ENCODE measurements around the gene FGF12.

FGF12 gene

GRCh38 chr3:192409201-192409837 lies 318.0 kb downstream of the FGF12 start:
- in situ Hi-C loops (cut with HindIII; ENCODE audit: low pct_unique_long_range_greater_than_20kb, low sequenced_read_pairs), result no loop called here
- DNase-seq (ENCODE audit: low read depth in 1 of 2, low spot score in 1 of 2), result no peak
- TF ChIP-seq JUND (IDR thresholded peaks at IDR 0.05; ENCODE audit: low read depth), result no peak

GRCh38 chr3:192408647-192409200 lies 318.6 kb downstream of the FGF12 start:
- no peak for TF ChIP-seq JUND (IDR thresholded peaks at IDR 0.05; ENCODE audit: low read depth)
- in situ Hi-C loops (cut with HindIII; ENCODE audit: low pct_unique_long_range_greater_than_20kb, low sequenced_read_pairs), result no loop called here
- no peak for DNase-seq (ENCODE audit: low read depth in 1 of 2, low spot score in 1 of 2)

- no peak for TF ChIP-seq JUND (IDR thresholded peaks at IDR 0.05; ENCODE audit: low read depth)
- in situ Hi-C loops (cut with HindIII; ENCODE audit: low pct_unique_long_range_greater_than_20kb, low sequenced_read_pairs), result no loop called here
- DNase-seq (ENCODE audit: low read depth in 1 of 2, low spot score in 1 of 2), result no peak
These were observed 319.2 kb downstream of the FGF12 start for GRCh38 chr3:192408007-192408646.

- DNase-seq (ENCODE audit: low read depth in 1 of 2, low spot score in 1 of 2), result no peak
- TF ChIP-seq JUND (IDR thresholded peaks at IDR 0.05; ENCODE audit: low read depth), result no peak
- in situ Hi-C loops (cut with HindIII; ENCODE audit: low pct_unique_long_range_greater_than_20kb, low sequenced_read_pairs), result no loop called here
These were observed 327.6 kb downstream of the FGF12 start for GRCh38 chr3:192399767-192400166.

DNA sequence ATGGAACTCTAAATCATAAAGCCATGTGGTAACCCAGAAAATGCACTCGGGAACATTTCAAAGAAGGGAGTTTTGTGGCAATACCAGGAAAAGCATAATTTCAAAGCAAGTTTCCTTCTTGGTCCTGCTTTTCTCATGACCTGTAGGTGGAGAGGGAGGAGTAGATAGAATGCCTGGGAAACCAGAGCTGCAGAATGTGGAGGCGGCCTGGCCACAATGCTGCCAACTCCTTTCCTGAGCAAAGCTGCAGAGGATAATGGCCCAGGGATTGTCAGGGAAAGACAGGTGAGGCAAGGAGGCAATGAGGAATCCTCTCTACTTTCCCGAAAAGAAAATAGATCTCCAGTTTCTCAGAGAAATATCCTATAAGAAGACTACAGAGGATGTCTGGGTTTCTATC lies 330.3 kb downstream of the FGF12 start:
- TF ChIP-seq JUND (IDR thresholded peaks at IDR 0.05; ENCODE audit: low read depth), result no peak
- in situ Hi-C loops (cut with HindIII; ENCODE audit: low pct_unique_long_range_greater_than_20kb, low sequenced_read_pairs), result no loop called here
- DNase-seq (ENCODE audit: low read depth in 1 of 2, low spot score in 1 of 2), result no peak

DNA sequence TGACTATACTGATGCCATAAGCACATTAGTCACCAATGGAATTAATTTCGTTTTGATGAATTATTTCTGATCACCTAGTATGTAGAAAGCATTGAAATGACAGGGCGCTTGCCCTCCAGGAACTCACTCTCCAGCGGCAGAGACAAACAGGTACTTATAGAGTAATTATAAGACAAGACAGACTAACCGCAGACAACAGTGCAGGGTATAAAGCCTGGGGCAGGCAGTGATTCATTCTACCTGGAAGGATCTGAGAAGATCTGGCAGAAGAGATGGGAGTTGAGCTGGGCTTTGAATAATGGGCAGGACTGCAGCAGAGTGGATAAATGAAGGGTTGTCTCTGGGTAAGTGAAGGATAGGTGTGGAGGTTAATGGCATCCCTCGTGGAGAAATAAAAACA lies 331.8 kb downstream of the FGF12 start:
- in situ Hi-C loops (cut with HindIII; ENCODE audit: low pct_unique_long_range_greater_than_20kb, low sequenced_read_pairs), result no loop called here
- no peak for DNase-seq (ENCODE audit: low read depth in 1 of 2, low spot score in 1 of 2)
- TF ChIP-seq JUND (IDR thresholded peaks at IDR 0.05; ENCODE audit: low read depth), result no peak

DNA sequence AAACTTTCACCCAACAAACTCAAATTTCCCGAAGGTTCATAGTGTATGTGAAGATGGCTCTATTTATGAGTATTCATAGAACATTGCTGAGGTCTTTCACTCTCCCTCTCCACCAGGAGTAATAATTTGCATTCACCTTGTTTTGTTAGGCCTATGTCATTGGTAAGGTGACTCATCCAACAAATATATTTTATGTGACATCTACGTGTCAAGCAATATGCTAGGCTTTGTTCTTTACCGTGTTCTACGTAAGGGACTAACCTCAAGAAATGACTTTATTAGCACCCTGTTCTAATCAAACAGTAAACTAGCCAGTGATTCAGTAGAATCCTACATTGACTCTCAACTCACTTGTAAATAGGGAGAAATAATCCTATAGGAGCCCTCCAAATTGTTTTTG lies 334.4 kb downstream of the FGF12 start:
- no peak for DNase-seq (ENCODE audit: low read depth in 1 of 2, low spot score in 1 of 2)
- in situ Hi-C loops (cut with HindIII; ENCODE audit: low pct_unique_long_range_greater_than_20kb, low sequenced_read_pairs), result no loop called here
- TF ChIP-seq JUND (IDR thresholded peaks at IDR 0.05; ENCODE audit: low read depth), result no peak

GRCh38 chr3:192382861-192383260 lies 344.5 kb downstream of the FGF12 start:
- no peak for DNase-seq (ENCODE audit: low read depth in 1 of 2, low spot score in 1 of 2)
- TF ChIP-seq JUND (IDR thresholded peaks at IDR 0.05; ENCODE audit: low read depth), result no peak
- in situ Hi-C loops (cut with HindIII; ENCODE audit: low pct_unique_long_range_greater_than_20kb, low sequenced_read_pairs), result no loop called here

DNA sequence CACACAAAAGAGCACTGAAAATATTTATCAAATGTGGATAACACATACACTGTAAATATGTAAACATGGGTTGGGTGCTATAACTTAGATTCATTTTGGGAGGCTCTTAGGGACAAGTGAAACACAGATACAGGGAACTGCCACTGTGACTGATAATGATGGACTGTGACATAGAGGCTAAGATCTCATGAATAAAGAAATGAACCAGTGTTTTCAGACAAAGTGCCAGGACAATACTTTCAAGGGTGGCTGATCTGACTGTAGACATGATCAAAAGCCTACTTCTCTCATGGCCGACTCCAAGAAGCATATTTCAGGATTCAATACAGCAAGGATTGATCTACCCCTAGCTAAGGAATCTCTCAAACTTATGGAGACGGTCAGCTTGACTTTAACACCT lies 353.8 kb downstream of the FGF12 start:
- no peak for TF ChIP-seq JUND (IDR thresholded peaks at IDR 0.05; ENCODE audit: low read depth)
- no peak for DNase-seq (ENCODE audit: low read depth in 1 of 2, low spot score in 1 of 2)
- in situ Hi-C loops (cut with HindIII; ENCODE audit: low pct_unique_long_range_greater_than_20kb, low sequenced_read_pairs), result no loop called here

DNA sequence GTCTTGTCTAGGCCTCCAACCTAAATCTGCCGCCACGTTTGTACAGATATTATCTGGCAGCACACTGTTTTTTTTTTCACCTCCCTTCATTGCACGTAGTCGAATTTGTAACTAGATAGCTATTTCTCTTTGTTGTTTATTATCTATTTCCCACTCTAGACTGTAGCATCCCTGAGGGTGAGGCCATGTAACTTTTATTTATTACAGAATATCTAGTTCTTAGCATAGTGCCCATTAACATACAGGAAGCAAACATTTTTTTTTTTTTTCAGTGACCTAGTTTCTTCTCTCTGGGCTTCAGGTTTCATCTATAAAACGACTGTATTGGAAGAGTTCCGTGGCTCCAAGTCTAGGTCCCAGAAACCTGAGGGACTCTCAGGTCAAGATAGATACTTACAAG lies 354.3 kb downstream of the FGF12 start:
- TF ChIP-seq JUND (IDR thresholded peaks at IDR 0.05; ENCODE audit: low read depth), result no peak
- no peak for DNase-seq (ENCODE audit: low read depth in 1 of 2, low spot score in 1 of 2)
- in situ Hi-C loops (cut with HindIII; ENCODE audit: low pct_unique_long_range_greater_than_20kb, low sequenced_read_pairs), result no loop called here

- DNase-seq (ENCODE audit: low read depth in 1 of 2, low spot score in 1 of 2), result no peak
- in situ Hi-C loops (cut with HindIII; ENCODE audit: low pct_unique_long_range_greater_than_20kb, low sequenced_read_pairs), result no loop called here
- TF ChIP-seq JUND (IDR thresholded peaks at IDR 0.05; ENCODE audit: low read depth), result no peak
These were observed 354.7 kb downstream of the FGF12 start for GRCh38 chr3:192372616-192373015.

DNA sequence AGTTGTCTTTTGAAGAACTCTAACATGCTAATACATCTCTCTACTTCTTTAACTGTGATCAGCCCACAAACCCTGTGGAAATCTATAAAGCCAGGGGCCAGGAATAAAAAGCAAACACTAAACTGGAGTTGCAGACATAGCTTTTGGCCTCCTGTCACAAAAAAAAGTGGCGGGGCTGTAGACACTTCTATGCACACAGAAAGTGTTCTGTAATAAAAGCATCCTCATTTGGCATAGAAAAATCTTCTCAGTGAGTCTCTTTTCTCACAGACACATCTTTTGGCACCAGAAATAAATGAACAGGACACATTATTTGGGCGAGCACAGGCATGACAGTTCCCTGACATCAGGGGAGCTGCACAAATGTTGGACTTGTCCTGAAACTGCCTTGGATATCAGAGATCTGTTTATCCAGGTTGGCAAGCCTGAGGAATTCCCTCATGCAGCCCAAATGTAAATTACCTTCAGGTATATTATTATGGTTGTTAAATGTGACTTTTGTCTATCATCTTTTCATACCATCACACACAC lies 355.4 kb downstream of the FGF12 start:
- TF ChIP-seq JUND (IDR thresholded peaks at IDR 0.05; ENCODE audit: low read depth), result no peak
- DNase-seq (ENCODE audit: low read depth in 1 of 2, low spot score in 1 of 2), result no peak
- in situ Hi-C loops (cut with HindIII; ENCODE audit: low pct_unique_long_range_greater_than_20kb, low sequenced_read_pairs), result no loop called here

GRCh38 chr3:192367616-192368015 lies 359.7 kb downstream of the FGF12 start:
- in situ Hi-C loops (cut with HindIII; ENCODE audit: low pct_unique_long_range_greater_than_20kb, low sequenced_read_pairs), result no loop called here
- no peak for DNase-seq (ENCODE audit: low read depth in 1 of 2, low spot score in 1 of 2)
- no peak for TF ChIP-seq JUND (IDR thresholded peaks at IDR 0.05; ENCODE audit: low read depth)
